Right lobe of liver (tissue), 6 donors: Measurements from ENCODE around the gene PLXNA4. TPM values are rescaled to one million over a fixed set of nuclear protein-coding genes. Genes with fewer than 3 reads are reported as not detected.

Experiments
- ATAC-seq, 4 donors: fragments of 200-7000 bp; cut with Tn5 transposase; one replicate each; pipeline ENCODE4 v1.9.1; 2020; ENCODE audit warnings: mild to moderate bottlenecking in 4 of 4, moderate library complexity in 4 of 4
- DNase-seq, 3 donors: peaks; one replicate each; pipeline ENCODE4 v3.0.0-alpha.2; 2020
- H3K27ac ChIP-seq, 3 donors: fragments of 200-600 bp; one replicate each; pipeline ENCODE4 v1.8.0; 2022
- H3K27me3 ChIP-seq, 2 donors: fragments of 200-600 bp; one replicate each; pipeline ENCODE4 v1.8.0; 2022
- H3K36me3 ChIP-seq, 4 donors: fragments of 200-600 bp; sonication (generic) in 1 of 4; one replicate each; pipeline versions ENCODE4 v1.5.1 to v1.8.0; 2017 to 2022; ENCODE audit warnings: control low read depth in 1 of 4
- H3K4me1 ChIP-seq, 4 donors: fragments of 200-600 bp; sonication (generic) in 1 of 4; one replicate each; pipeline versions ENCODE4 v1.5.1 to v1.8.0; 2017 to 2022; ENCODE audit warnings: control low read depth in 1 of 4
- H3K4me3 ChIP-seq, 3 donors: fragments of 200-600 bp; one replicate each; pipeline ENCODE4 v1.8.0; 2022
- H3K9me3 ChIP-seq, 4 donors: fragments of 200-600 bp; sonication (generic) in 1 of 4; one replicate each; pipeline versions ENCODE4 v1.5.1 to v1.8.0; 2017 to 2022; ENCODE audit warnings: control low read depth in 1 of 4
- POLR2A ChIP-seq: fragments of 450-650 bp; IDR thresholded peaks from one replicate; pipeline ENCODE4 v1.6.1; 2017; ENCODE audit warnings: antibody characterized with exemption, mild to moderate bottlenecking
- WGBS: methylation state at CpG from one replicate; pipeline ENCODE4 v1.1.6; 2018; ENCODE audit warnings: low coverage, low lambda C conversion rate; ENCODE audit not compliant: insufficient coverage; ENCODE audit errors: missing lambda C conversion rate; 5-methylcytosine and 5-hydroxymethylcytosine counted together
- intact Hi-C, 2 donors: fragments of 100-400 bp; cut with DNase I; formaldehyde crosslinking; loops; one replicate each; pipeline versions ENCODE4 v1.11.2 to v1.14.1; 2022
- total RNA-seq, 6 experiments: library from RNA; depleted of rRNA in 2 of 6; stranded (reverse); fragments of >200 nt in 2 of 6; fragmentation: NEBNext Ultra II Directional in 3 of 6; extraction: Animal tissue kit (Norgen Biotek cat#: 25700) in 3 of 6; gene quantifications; one replicate each; pipeline versions ENCODE4 v1.1.0 to v1.2.4, GENCODE V29; 2016 to 2023
- TF ChIP-seq, protein P1 (sequence below), 4 donors: fragments of 200-600 bp in 3 of 4; fragments of 450-650 bp in 1 of 4; IDR thresholded peaks; one replicate each; pipeline versions ENCODE4 v1.5.1 to v1.8.0; 2016 to 2022; ENCODE audit warnings: antibody characterized with exemption in 4 of 4, mild to moderate bottlenecking in 2 of 4
- donor health status: DM: no; HTN: yes; CAD: no.
- donor health status: DM: no; HTN: no; CAD: no.
- donor health status: DM: no; HTN: no; CAD: no.
- donor health status: DM: no; HTN: yes; CAD: no.
- donor health status: DM: no; HTN: yes; CAD: no.

PLXNA4 gene
- total RNA-seq, 6 experiments from 2014 or later: 0.17 to 0.90 (median 0.30) TPM

DNA sequence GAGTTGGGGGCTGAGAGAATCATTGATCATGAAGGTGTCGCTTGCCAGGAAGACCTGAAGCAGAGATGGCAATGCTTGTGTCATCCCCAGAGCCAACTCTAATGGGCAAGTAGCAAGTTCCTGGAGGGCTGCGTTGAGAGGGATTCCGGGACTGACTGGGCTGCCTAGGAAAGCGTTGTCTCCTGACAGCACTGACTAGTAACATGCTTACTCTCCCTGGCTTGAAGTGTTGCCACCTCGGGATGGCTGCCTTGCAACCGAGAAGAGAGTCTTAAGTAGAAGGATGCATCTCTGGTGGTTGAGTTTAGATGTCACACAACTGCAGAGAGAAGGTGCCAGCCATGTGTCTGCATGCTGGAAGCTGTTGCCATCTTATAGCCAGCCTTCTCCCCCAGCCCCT is 453.4 kb downstream of the PLXNA4 start:
- Histone ChIP-seq H3K9me3 (no peaks in the 10 kb centered on the region), H3K4me1 (no peaks in the 10 kb centered on the region), H3K27me3 (no peaks in the 10 kb centered on the region), H3K4me3 (no peak overlapping the region), H3K27ac (no peak overlapping the region), H3K36me3 (no peaks in the 10 kb centered on the region)
- 78% methylated on average over 3 of the region's 6 CpGs for WGBS
- no peak for TF ChIP-seq POLR2A
- TF ChIP-seq, protein P1, sequence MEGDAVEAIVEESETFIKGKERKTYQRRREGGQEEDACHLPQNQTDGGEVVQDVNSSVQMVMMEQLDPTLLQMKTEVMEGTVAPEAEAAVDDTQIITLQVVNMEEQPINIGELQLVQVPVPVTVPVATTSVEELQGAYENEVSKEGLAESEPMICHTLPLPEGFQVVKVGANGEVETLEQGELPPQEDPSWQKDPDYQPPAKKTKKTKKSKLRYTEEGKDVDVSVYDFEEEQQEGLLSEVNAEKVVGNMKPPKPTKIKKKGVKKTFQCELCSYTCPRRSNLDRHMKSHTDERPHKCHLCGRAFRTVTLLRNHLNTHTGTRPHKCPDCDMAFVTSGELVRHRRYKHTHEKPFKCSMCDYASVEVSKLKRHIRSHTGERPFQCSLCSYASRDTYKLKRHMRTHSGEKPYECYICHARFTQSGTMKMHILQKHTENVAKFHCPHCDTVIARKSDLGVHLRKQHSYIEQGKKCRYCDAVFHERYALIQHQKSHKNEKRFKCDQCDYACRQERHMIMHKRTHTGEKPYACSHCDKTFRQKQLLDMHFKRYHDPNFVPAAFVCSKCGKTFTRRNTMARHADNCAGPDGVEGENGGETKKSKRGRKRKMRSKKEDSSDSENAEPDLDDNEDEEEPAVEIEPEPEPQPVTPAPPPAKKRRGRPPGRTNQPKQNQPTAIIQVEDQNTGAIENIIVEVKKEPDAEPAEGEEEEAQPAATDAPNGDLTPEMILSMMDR (IDR thresholded peaks at IDR 0.05): no peak
- DNase-seq (no peak), ATAC-seq (no peak)
- intact Hi-C loops: no loop called here

DNA sequence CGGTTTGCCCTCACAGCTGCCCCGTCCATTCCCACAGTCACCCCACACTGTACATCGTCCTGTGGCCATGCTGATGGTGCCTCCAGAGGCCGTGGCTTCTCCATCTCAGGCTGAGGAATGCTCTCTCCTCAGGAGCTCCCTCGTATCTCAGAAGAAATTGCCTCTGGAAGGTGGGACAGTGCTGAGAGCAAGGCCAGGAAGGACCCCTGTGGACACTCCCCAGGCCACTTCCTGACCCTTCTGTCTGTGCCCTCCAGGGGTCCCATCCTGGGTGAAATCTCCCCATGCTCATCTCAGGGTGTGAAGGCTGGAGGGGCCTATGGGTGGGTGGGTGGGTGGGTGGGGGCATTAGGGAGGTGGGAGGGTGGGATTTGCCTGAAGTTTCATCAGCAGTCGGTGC is 454.3 kb downstream of the PLXNA4 start:
- Histone ChIP-seq H3K36me3 (no peaks in the 10 kb centered on the region), H3K27me3 (no peaks in the 10 kb centered on the region), H3K4me3 (no peak overlapping the region), H3K4me1 (no peaks in the 10 kb centered on the region), H3K9me3 (no peaks in the 10 kb centered on the region), H3K27ac (no peak overlapping the region)
- TF ChIP-seq, protein P1 (IDR thresholded peaks at IDR 0.05): no peak
- no peak for TF ChIP-seq POLR2A
- ATAC-seq (no peak), DNase-seq (no peak)
- 36% methylated on average over 5 of the region's 6 CpGs for WGBS
- intact Hi-C loops: no loop called here

DNA sequence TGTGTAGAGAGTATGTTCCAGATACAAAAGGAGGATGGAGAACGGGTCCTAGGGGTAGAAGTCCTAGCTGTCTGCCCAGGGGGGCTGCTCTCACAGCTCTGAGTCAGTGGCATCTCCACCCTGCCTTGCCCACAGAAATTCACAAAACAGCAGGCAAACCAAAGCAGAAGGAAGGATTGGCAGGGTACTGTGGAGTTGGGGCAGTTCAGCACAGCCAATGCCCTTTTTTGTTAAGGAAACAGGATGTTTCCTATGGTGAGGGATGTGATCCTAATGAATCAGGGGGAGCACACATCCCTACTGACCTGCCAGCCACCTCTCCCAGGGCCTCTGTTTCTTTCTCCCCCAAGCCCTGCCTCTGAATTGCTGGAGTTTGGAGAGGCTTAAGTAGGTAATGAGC is 457.6 kb downstream of the PLXNA4 start:
- TF ChIP-seq POLR2A: no peak
- TF ChIP-seq, protein P1 (IDR thresholded peaks at IDR 0.05): no peak
- Histone ChIP-seq H3K4me1 (no peaks in the 10 kb centered on the region), H3K9me3 (no peaks in the 10 kb centered on the region), H3K27ac (no peak overlapping the region), H3K27me3 (no peaks in the 10 kb centered on the region), H3K4me3 (no peak overlapping the region), H3K36me3 (no peaks in the 10 kb centered on the region)
- intact Hi-C loops: no loop called here
- ATAC-seq (no peak), DNase-seq (no peak)
- WGBS: 11% methylated on average over 1 of the region's 1 CpG

DNA sequence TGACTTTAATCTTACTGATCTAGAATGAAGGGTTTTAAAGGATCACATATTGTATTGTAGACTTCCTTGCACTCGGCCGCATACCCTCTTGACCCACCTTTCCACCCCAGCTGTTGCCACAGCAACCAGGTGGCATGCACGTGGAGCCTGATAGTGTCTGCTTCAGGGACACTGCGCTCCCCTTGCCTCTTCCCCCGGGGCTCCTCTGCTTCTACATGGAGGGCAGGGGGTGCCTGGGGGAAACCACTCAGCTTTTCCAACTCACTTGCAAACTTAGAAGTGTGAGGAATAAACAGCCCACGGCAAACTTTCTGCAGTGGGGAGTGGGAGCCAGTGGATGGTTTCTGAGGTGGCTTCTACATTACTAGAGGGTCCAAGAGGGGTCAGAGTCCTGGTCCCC is 458.6 kb downstream of the PLXNA4 start:
- intact Hi-C loops: no loop called here
- Histone ChIP-seq H3K36me3 (no peaks in the 10 kb centered on the region), H3K27me3 (no peaks in the 10 kb centered on the region), H3K4me1 (no peaks in the 10 kb centered on the region), H3K9me3 (no peaks in the 10 kb centered on the region), H3K27ac (no peak overlapping the region), H3K4me3 (no peak overlapping the region)
- ATAC-seq (no peak), DNase-seq (no peak)
- WGBS: 59% methylated on average over 6 of the region's 6 CpGs
- no peak for TF ChIP-seq POLR2A
- TF ChIP-seq, protein P1 (IDR thresholded peaks at IDR 0.05): no peak

DNA sequence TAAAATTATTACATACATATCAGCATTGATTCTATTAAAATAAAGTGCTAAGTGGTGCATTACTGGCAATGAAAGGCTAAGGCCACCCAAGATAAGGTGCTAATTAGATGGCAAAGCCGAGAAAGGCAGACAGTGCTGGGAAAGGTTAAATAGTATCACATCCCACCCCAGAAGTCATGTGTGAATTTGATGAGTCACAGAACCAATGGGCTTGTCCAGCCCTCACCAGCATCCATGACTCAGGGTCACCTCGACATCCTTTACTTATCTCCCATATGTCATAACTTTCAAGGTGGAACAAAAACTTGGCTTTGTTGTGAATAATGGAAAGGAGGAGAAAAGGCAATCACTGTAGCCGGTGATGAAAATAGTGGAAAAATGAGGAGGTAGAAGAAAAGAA is 459.1 kb downstream of the PLXNA4 start:
- Histone ChIP-seq H3K9me3 (no peaks in the 10 kb centered on the region), H3K4me3 (no peak overlapping the region), H3K36me3 (no peaks in the 10 kb centered on the region), H3K4me1 (no peaks in the 10 kb centered on the region), H3K27ac (no peak overlapping the region), H3K27me3 (no peaks in the 10 kb centered on the region)
- 17% methylated on average over 2 of the region's 3 CpGs for WGBS
- TF ChIP-seq, protein P1 (IDR thresholded peaks at IDR 0.05): no peak
- TF ChIP-seq POLR2A: no peak
- intact Hi-C loops: no loop called here
- ATAC-seq (no peak), DNase-seq (no peak)
